Caco-2 (cell line): Measurements from ENCODE around the gene PDCD11. TPM values are rescaled to one million over a fixed set of nuclear protein-coding genes. Genes with fewer than 3 reads are reported as not detected.

ENCODE experiments used
- BruUV-seq: library from RNA; stranded (reverse); fragments of 400-500 nt; replicated peaks from 2 replicates; lab custom pipeline; 2021; lab: Mats Ljungman, UMichigan
- CTCF ChIA-PET: fragments of 300-600 bp; sonication (Branson Sonifier 250); formaldehyde crosslinking; loops from one replicate; lab custom pipeline; 2022; ENCODE audit warnings: antibody characterized with exemption; lab: Charles Lee
- POLR2A ChIA-PET: fragments of 300-600 bp; sonication (Branson Sonifier 250); formaldehyde crosslinking; loops from one replicate; lab custom pipeline; 2022; ENCODE audit warnings: antibody characterized with exemption; lab: Charles Lee
- DNase-seq, 2 experiments: peaks; one replicate each; pipeline versions ENCODE4 v3.0.0 to v3.0.0-alpha.2; 2020 to 2022
- H3K27me3 ChIP-seq: replicated peaks from 2 replicates; pipeline ENCODE4 v1.6.0; 2011; ENCODE audit warnings: low read length; ENCODE audit not compliant: control insufficient read depth, insufficient read depth
- H3K36me3 ChIP-seq: 2 replicates; pipeline ENCODE4 v1.5.1; 2011; ENCODE audit warnings: low read length; ENCODE audit not compliant: control insufficient read depth, insufficient read depth
- H3K4me1 ChIP-seq: fragments of 250-450 bp; sonication (Bioruptor Pico); 2 replicates; pipeline ENCODE4 v1.5.1; 2020; ENCODE audit warnings: mild to moderate bottlenecking
- H3K4me3 ChIP-seq: 2 replicates; pipeline ENCODE4 v1.5.1; 2011; ENCODE audit warnings: low read depth, mild to moderate bottlenecking, control low read depth, low read length
- H3K9me3 ChIP-seq: fragments of 250-450 bp; sonication (Bioruptor Pico); 2 replicates; pipeline ENCODE4 v1.5.1; 2020; ENCODE audit warnings: mild to moderate bottlenecking, moderate library complexity
- H3K27ac Mint-ChIP-seq: one replicate; pipeline ENCODE4 v1.8.0; 2022; ENCODE audit warnings: mixed read lengths; ENCODE audit not compliant: unreplicated experiment
- H3K27me3 Mint-ChIP-seq: one replicate; pipeline ENCODE4 v1.8.0; 2022; ENCODE audit warnings: mixed read lengths; ENCODE audit not compliant: insufficient read depth, unreplicated experiment
- H3K36me3 Mint-ChIP-seq: one replicate; pipeline ENCODE4 v1.8.0; 2022; ENCODE audit warnings: mild to moderate bottlenecking, mixed read lengths; ENCODE audit not compliant: insufficient read depth, unreplicated experiment
- H3K4me1 Mint-ChIP-seq: one replicate; pipeline ENCODE4 v1.8.0; 2022; ENCODE audit warnings: low read depth, mixed read lengths; ENCODE audit not compliant: unreplicated experiment
- H3K4me3 Mint-ChIP-seq: one replicate; pipeline ENCODE4 v1.8.0; 2022; ENCODE audit warnings: mild to moderate bottlenecking, moderate library complexity, mixed read lengths; ENCODE audit not compliant: unreplicated experiment
- H3K9me3 Mint-ChIP-seq: one replicate; pipeline ENCODE4 v1.8.0; 2022; ENCODE audit warnings: mixed read lengths; ENCODE audit not compliant: unreplicated experiment
- CTCF ChIP-seq, 2 experiments: fragments of 200-600 bp in 1 of 2; IDR thresholded peaks; 1 replicate in 1 of 2; 2 replicates in 1 of 2; pipeline versions ENCODE4 v1.5.1 to v1.8.0; 2011 to 2022; ENCODE audit warnings: antibody characterized with exemption in 1 of 2, control low read depth in 1 of 2, inconsistent platforms in 1 of 2, low read depth in 1 of 2, low read length in 1 of 2, mild to moderate bottlenecking in 1 of 2, moderate library complexity in 1 of 2; ENCODE audit not compliant: insufficient read depth in 1 of 2, severe bottlenecking in 1 of 2, unreplicated experiment in 1 of 2
- intact Hi-C: fragments of 100-400 bp; cut with micrococcal nuclease; formaldehyde crosslinking; loops from one replicate; pipeline ENCODE4 v1.10.0; 2022; ENCODE audit not compliant: unreplicated experiment
- total RNA-seq: library from RNA; stranded (reverse); gene quantifications from 2 replicates; pipeline ENCODE4 v1.2.3, GENCODE V29; 2022

Gene PDCD11
- total RNA-seq, 1 experiment from 2014 or later: 55.3 TPM

- TF ChIP-seq CTCF (IDR thresholded peaks at IDR 0.05; ENCODE audit: insufficient read depth in 1 of 2, low read depth in 1 of 2, low read length in 1 of 2, severe bottlenecking in 1 of 2, unreplicated experiment in 1 of 2): no peak
- CTCF ChIA-PET: interaction anchor here (0.7 to 1.5 kb wide), 3 partner anchors 10 to 100 kb away, joined by 3 to 6 read pairs (median 3); no protein-coding TSS in a partner anchor
- no peak for DNase-seq
- no TSS peak for BruUV-seq
- peak overlapping the region; percentile 64 for H3K4me3 Mint-ChIP-seq
- Histone ChIP-seq H3K4me1 (peaks cover 23% of the 10 kb centered on the region), H3K4me3 (no peak overlapping the region), H3K27me3 (peaks cover 3% of the 10 kb centered on the region), H3K36me3 (no peaks in the 10 kb centered on the region), H3K9me3 (no peaks in the 10 kb centered on the region)
- peaks cover 3% of the 10 kb centered on the region for H3K27me3 Mint-ChIP-seq
- POLR2A ChIA-PET: no interaction called here
- intact Hi-C loops: loop anchor here (5.0 kb wide), 1 partner anchor 85 kb away; no protein-coding TSS in a partner anchor
- H3K9me3 Mint-ChIP-seq: no peaks in the 10 kb centered on the region
- no peak overlapping the region for H3K27ac Mint-ChIP-seq
- no peaks in the 10 kb centered on the region for H3K36me3 Mint-ChIP-seq
- H3K4me1 Mint-ChIP-seq: peaks cover 14% of the 10 kb centered on the region
These were observed 96.3 kb downstream of the PDCD11 start for GRCh38 chr10:103492655-103493261.

GRCh38 chr10:103493362-103493915, 97.0 kb downstream of the PDCD11 start, which contains the start of gene NEURL1:
Gene NEURL1 (plus strand): TSS chr10:103493705. CDS start chr10:103494388, 683 bp downstream.
- intact Hi-C loops: loop anchor here (5.0 kb wide), 1 partner anchor 84 kb away; no protein-coding TSS in a partner anchor
- H3K27ac Mint-ChIP-seq: no peak within 1 kb of the TSS
- Histone ChIP-seq H3K36me3 (no peaks in the 10 kb centered on the region), H3K4me1 (peaks cover 23% of the 10 kb centered on the region), H3K4me3 (peak within 1 kb of the TSS; percentile 47), H3K9me3 (no peaks in the 10 kb centered on the region), H3K27me3 (peaks cover 3% of the 10 kb centered on the region)
- TF ChIP-seq CTCF (IDR thresholded peaks at IDR 0.05; ENCODE audit: insufficient read depth in 1 of 2, low read depth in 1 of 2, low read length in 1 of 2, severe bottlenecking in 1 of 2, unreplicated experiment in 1 of 2): no peak
- CTCF ChIA-PET: interaction anchor here (0.7 to 1.5 kb wide), 4 partner anchors 9 to 100 kb away, joined by 3 to 6 read pairs (median 3); no protein-coding TSS in a partner anchor
- POLR2A ChIA-PET: interaction anchor here (0.5 kb wide), 1 partner anchor 49 kb away, joined by 3 read pairs; no protein-coding TSS in a partner anchor
- H3K36me3 Mint-ChIP-seq: no peaks in the 10 kb centered on the region
- DNase-seq: no peak
- H3K9me3 Mint-ChIP-seq: no peaks in the 10 kb centered on the region
- H3K27me3 Mint-ChIP-seq: peaks cover 3% of the 10 kb centered on the region
- BruUV-seq: no TSS peak
- H3K4me1 Mint-ChIP-seq: peaks cover 14% of the 10 kb centered on the region
- H3K4me3 Mint-ChIP-seq: peak within 1 kb of the TSS; percentile 68
